H1 (cell line): ENCODE results near the gene GOLGA7B. TPM values are rescaled to one million over a fixed set of nuclear protein-coding genes. Genes with fewer than 3 reads are reported as not detected.

Experiments
- CHD2 ChIP-seq: IDR thresholded peaks from 2 replicates; pipeline ENCODE4 v1.6.1; 2012; ENCODE audit warnings: low read length, improper control_type of control experiment
- CHD7 ChIP-seq: fragments of 300-600 bp; sonication (generic); IDR thresholded peaks from 2 replicates; pipeline ENCODE4 v1.7.1; 2012; ENCODE audit warnings: low read length, moderate library complexity, mild to moderate bottlenecking, inconsistent platforms; ENCODE audit not compliant: insufficient replicate concordance
- KDM1A ChIP-seq: fragments of 200-600, 300-600 bp; sonication (generic); IDR thresholded peaks from 2 replicates; pipeline ENCODE4 v1.7.1; 2016; ENCODE audit warnings: mild to moderate bottlenecking, low read length, borderline replicate concordance
- polyA plus RNA-seq, 7 experiments: library from polyadenylated mRNA; depleted of rRNA in 3 of 7; stranded (reverse) in 5 of 7; unstranded in 2 of 7; fragments of >200 nt in 5 of 7; fragments of 200-250 nt in 2 of 7; gene quantifications; 1 replicate in 5 of 7; 2 replicates in 1 of 7; 4 replicates in 1 of 7; pipeline versions ENCODE4 v1.2.1 to v1.2.3, GENCODE V29; 2011 to 2013; ENCODE audit warnings: missing spikeins in 2 of 7, mixed read lengths in 2 of 7
- total RNA-seq: library from RNA; stranded (reverse); fragmentation: NEBNext Ultra II Directional; extraction: Animal tissue kit (Norgen Biotek cat#: 25700); gene quantifications from 2 replicates; pipeline ENCODE4 v1.2.1, GENCODE V29; 2021

Gene GOLGA7B
- total and polyA plus RNA-seq, 2 of the 8 experiments (the other 6 are each of a cell fraction or from before 2014, with no cell fraction given), result 0.04 to 0.14 TPM

GRCh38 chr10:97888641-97889262 is 39.1 kb downstream of the GOLGA7B start (continued):
- no peak for TF ChIP-seq CHD7
- 0 out of 2 replicates have a peak, but pooled peaks have one; percentile 16 for TF ChIP-seq KDM1A
- TF ChIP-seq CHD2, result no peak
- TF ChIP-seq, all 59 proteins: peak for 3
